ENCODE measurements around the gene FADS6. TPM values are rescaled to one million over a fixed set of nuclear protein-coding genes. Genes with fewer than 3 reads are reported as not detected.
A peak's percentile ranks its signal among the peaks of the same experiment; 100 is the strongest.

Gene FADS6
- total and polyA plus RNA-seq, 10 of the 15 experiments (the other 5 are each of a cell fraction or from before 2014, with no cell fraction given): not detected

DNA sequence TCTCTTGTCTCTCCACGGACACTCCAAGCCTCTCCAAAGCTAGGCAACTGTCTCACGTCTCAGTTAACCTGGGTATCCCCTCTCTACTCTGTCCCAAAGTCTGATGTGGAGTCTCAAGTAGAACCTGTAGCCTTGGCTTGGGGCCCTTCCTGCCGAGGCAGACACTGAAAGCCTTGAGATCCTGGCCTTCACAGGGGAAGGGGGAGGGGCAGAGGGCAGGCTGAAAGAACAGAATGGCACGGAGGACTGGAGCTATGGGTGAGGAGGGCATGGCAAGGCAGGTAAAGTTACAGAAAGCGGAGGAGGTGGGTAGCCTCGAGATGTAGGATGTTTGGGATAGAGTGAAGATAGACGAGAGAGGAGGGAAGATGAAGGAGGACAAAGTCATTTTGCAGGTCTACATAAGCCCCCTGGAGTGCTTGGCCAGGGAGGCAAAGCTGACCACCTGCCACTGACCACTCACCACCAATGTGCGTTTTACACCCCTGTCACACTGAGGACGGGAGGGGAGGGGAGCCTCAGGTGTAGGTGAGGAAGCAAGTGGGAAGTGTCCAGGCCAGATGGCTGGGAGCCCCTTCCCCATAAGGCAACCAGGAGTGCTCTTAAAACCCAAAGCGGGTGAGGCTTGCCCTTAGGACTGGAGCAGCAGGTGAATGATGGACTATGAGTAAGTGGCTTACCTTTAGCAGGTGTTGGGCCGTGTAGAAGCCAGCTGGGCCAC is 21.9 kb downstream of the FADS6 start:
- RAD21 ChIA-PET (ENCODE audit: unreplicated experiment): interaction anchor here (0.9 to 3.2 kb wide), 4 partner anchors 90 to 243 kb away, joined by 3 to 24 read pairs (median 5); no protein-coding TSS in a partner anchor
- SMC1A ChIA-PET (ENCODE audit: uncharacterized antibody, unreplicated experiment): interaction anchor here (1.1 kb wide), 1 partner anchor 89 kb away, joined by 3 read pairs; no protein-coding TSS in a partner anchor
- Histone ChIP-seq H3K36me3 (ENCODE audit: control insufficient read depth in 2 of 2, insufficient read depth in 2 of 2, low read length in 1 of 2) (no peaks in the 10 kb centered on the region; a peak in 2 of 4 replicates), H2AFZ (ENCODE audit: control insufficient read depth, low read depth, low read length) (no peak overlapping the region), H3K27me3 (replicated peaks in 1 of 2; ENCODE audit: control insufficient read depth in 2 of 2, insufficient read depth in 2 of 2, low read length in 1 of 2) (no peaks in the 10 kb centered on the region), H3K4me2 (ENCODE audit: control insufficient read depth, insufficient read depth) (peak overlapping the region; percentile 98), H3K79me2 (ENCODE audit: control insufficient read depth, insufficient read depth, low read length) (peaks cover 16% of the 10 kb centered on the region), H3K9ac (ENCODE audit: control insufficient read depth, insufficient read depth, low read length) (peak overlapping the region; percentile 81), H4K20me1 (ENCODE audit: control insufficient read depth, insufficient read depth) (no peaks in the 10 kb centered on the region), H3K9me3 (replicated peaks; ENCODE audit: control insufficient read depth, insufficient read depth, low read length) (no peaks in the 10 kb centered on the region), H3K4me3 (peak overlapping the region; percentile 67; the same call in 1 of the 2 replicates), H3K4me1 (ENCODE audit: control insufficient read depth, insufficient read depth, low read length) (peaks cover 14% of the 10 kb centered on the region), H3K27ac (ENCODE audit: control insufficient read depth, insufficient read depth) (peak overlapping the region; percentile 78)
- no TSS peak for BruUV-seq (replicated peaks)
- 76% methylated on average over 11 of the region's 11 CpGs for whole genome bisulfite sequencing (ENCODE audit: insufficient coverage, insufficient replicate concordance, low lambda C conversion rate, missing lambda C conversion rate)
- CTCF ChIA-PET: interaction anchor here (1.0 to 4.5 kb wide), 5 partner anchors 10 to 135 kb away, joined by 3 to 20 read pairs (median 8); no protein-coding TSS in a partner anchor
- ATAC-seq: no peak
- intact Hi-C loops (cut with micrococcal nuclease; ENCODE audit: unreplicated experiment): no loop called here
- DNase-seq (ENCODE audit: low read depth, low spot score): no peak
- in situ Hi-C loops (cut with MboI): no loop called here
- TF ChIP-seq, protein P1, sequence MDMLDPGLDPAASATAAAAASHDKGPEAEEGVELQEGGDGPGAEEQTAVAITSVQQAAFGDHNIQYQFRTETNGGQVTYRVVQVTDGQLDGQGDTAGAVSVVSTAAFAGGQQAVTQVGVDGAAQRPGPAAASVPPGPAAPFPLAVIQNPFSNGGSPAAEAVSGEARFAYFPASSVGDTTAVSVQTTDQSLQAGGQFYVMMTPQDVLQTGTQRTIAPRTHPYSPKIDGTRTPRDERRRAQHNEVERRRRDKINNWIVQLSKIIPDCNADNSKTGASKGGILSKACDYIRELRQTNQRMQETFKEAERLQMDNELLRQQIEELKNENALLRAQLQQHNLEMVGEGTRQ (IDR thresholded peaks at IDR 0.05; ENCODE audit: borderline replicate concordance, low read depth, low read length): no peak
- TF ChIP-seq HDGF (IDR thresholded peaks at IDR 0.05) (no peak), EP300 (IDR thresholded peaks at IDR 0.05; ENCODE audit: borderline replicate concordance in 1 of 2, control insufficient read depth in 1 of 2, low read depth in 2 of 2, low read length in 2 of 2) (no peak), PAX8 (IDR thresholded peaks at IDR 0.05) (no peak), ZNF217 (IDR thresholded peaks at IDR 0.05) (no peak), CHD4 (IDR thresholded peaks at IDR 0.05) (no peak), ZSCAN29 (IDR thresholded peaks at IDR 0.05) (no peak), SPI1 (IDR thresholded peaks at IDR 0.05; ENCODE audit: borderline replicate concordance, insufficient read depth, low read depth, low read length) (no peak), MEF2A (IDR thresholded peaks at IDR 0.05; ENCODE audit: insufficient read depth, low read depth, low read length) (no peak), IKZF1 (conservative IDR thresholded peaks at IDR 0.05) (no peak), MTA3 (IDR thresholded peaks at IDR 0.05; ENCODE audit: borderline replicate concordance, low read length) (no peak)
- TF ChIP-seq, protein P2, sequence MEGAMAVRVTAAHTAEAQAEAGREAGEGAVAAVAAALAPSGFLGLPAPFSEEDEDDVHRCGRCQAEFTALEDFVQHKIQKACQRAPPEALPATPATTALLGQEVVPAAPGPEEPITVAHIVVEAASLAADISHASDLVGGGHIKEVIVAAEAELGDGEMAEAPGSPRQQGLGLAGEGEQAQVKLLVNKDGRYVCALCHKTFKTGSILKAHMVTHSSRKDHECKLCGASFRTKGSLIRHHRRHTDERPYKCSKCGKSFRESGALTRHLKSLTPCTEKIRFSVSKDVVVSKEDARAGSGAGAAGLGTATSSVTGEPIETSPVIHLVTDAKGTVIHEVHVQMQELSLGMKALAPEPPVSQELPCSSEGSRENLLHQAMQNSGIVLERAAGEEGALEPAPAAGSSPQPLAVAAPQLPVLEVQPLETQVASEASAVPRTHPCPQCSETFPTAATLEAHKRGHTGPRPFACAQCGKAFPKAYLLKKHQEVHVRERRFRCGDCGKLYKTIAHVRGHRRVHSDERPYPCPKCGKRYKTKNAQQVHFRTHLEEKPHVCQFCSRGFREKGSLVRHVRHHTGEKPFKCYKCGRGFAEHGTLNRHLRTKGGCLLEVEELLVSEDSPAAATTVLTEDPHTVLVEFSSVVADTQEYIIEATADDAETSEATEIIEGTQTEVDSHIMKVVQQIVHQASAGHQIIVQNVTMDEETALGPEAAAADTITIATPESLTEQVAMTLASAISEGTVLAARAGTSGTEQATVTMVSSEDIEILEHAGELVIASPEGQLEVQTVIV (IDR thresholded peaks at IDR 0.05; ENCODE audit: borderline replicate concordance, partially characterized antibody): no peak
- TF ChIP-seq, protein P3, sequence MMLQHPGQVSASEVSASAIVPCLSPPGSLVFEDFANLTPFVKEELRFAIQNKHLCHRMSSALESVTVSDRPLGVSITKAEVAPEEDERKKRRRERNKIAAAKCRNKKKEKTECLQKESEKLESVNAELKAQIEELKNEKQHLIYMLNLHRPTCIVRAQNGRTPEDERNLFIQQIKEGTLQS (IDR thresholded peaks at IDR 0.05; ENCODE audit: borderline replicate concordance, extremely low read depth, low read depth, low read length): no peak
- TF ChIP-seq, protein P4, sequence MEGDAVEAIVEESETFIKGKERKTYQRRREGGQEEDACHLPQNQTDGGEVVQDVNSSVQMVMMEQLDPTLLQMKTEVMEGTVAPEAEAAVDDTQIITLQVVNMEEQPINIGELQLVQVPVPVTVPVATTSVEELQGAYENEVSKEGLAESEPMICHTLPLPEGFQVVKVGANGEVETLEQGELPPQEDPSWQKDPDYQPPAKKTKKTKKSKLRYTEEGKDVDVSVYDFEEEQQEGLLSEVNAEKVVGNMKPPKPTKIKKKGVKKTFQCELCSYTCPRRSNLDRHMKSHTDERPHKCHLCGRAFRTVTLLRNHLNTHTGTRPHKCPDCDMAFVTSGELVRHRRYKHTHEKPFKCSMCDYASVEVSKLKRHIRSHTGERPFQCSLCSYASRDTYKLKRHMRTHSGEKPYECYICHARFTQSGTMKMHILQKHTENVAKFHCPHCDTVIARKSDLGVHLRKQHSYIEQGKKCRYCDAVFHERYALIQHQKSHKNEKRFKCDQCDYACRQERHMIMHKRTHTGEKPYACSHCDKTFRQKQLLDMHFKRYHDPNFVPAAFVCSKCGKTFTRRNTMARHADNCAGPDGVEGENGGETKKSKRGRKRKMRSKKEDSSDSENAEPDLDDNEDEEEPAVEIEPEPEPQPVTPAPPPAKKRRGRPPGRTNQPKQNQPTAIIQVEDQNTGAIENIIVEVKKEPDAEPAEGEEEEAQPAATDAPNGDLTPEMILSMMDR (IDR thresholded peaks at IDR 0.05 in 2 of 3, conservative IDR thresholded peaks at IDR 0.05 in 1 of 3; ENCODE audit: control insufficient read depth in 2 of 3, extremely low read depth in 1 of 3, insufficient read depth in 1 of 3, low read depth in 3 of 3, low read length in 3 of 3): no peak
- no peak for FAIRE-seq
- POLR2A ChIA-PET: interaction anchor here (1.2 to 1.9 kb wide), 3 partner anchors 112 to 132 kb away, joined by 3 to 5 read pairs (median 4); no protein-coding TSS in a partner anchor

All from GM12878 (cell line).